ENCODE measurements around the gene BBX.

BBX gene

GRCh38 chr3:107846279-107846852 lies 323.6 kb downstream of the BBX start:
- DNase-seq (ENCODE audit: low spot score in 2 of 2) (peak; percentile 12 to 16), ATAC-seq (ENCODE audit: low read depth) (peak; percentile 32)
- no peaks in the 10 kb centered on the region for H3K9me3 Mint-ChIP-seq
- no peak overlapping the region for H3K27ac Mint-ChIP-seq
- H3K36me3 Mint-ChIP-seq = peaks cover 1% of the 10 kb centered on the region
- peaks cover 7% of the 10 kb centered on the region for H3K27me3 Mint-ChIP-seq
- H3K4me1 Mint-ChIP-seq = peaks cover 5% of the 10 kb centered on the region
- H3K4me3 Mint-ChIP-seq = no peak overlapping the region

GRCh38 chr3:107847791-107848190 lies 325.0 kb downstream of the BBX start:
- Mint-ChIP-seq H3K4me1 (peaks cover 5% of the 10 kb centered on the region), H3K9me3 (peaks cover 2% of the 10 kb centered on the region), H3K36me3 (peaks cover 4% of the 10 kb centered on the region), H3K4me3 (no peak overlapping the region), H3K27ac (no peak overlapping the region), H3K27me3 (peaks cover 6% of the 10 kb centered on the region)
- no peak for ATAC-seq (ENCODE audit: low read depth)
- DNase-seq (ENCODE audit: low spot score in 2 of 2) = no peak

GRCh38 chr3:107848351-107848915 lies 325.7 kb downstream of the BBX start:
- no peak overlapping the region for H3K27ac Mint-ChIP-seq
- ATAC-seq (ENCODE audit: low read depth) (no peak), DNase-seq (ENCODE audit: low spot score in 2 of 2) (no peak)
- peaks cover 6% of the 10 kb centered on the region for H3K27me3 Mint-ChIP-seq
- H3K4me1 Mint-ChIP-seq = peaks cover 5% of the 10 kb centered on the region
- peaks cover 2% of the 10 kb centered on the region for H3K9me3 Mint-ChIP-seq
- H3K36me3 Mint-ChIP-seq = peaks cover 5% of the 10 kb centered on the region
- no peak overlapping the region for H3K4me3 Mint-ChIP-seq

- peaks cover 8% of the 10 kb centered on the region for H3K27me3 Mint-ChIP-seq
- no peak for DNase-seq (ENCODE audit: low spot score in 2 of 2)
- peaks cover 5% of the 10 kb centered on the region for H3K4me1 Mint-ChIP-seq
- H3K4me3 Mint-ChIP-seq = no peak overlapping the region
- ATAC-seq (ENCODE audit: low read depth) = no peak
- peaks cover 5% of the 10 kb centered on the region for H3K36me3 Mint-ChIP-seq
- H3K9me3 Mint-ChIP-seq = peaks cover 2% of the 10 kb centered on the region
- no peak overlapping the region for H3K27ac Mint-ChIP-seq
These were observed 327.9 kb downstream of the BBX start for GRCh38 chr3:107850681-107851080.

- Mint-ChIP-seq H3K27ac (no peak overlapping the region), H3K4me3 (no peak overlapping the region), H3K9me3 (peaks cover 2% of the 10 kb centered on the region), H3K36me3 (peaks cover 5% of the 10 kb centered on the region), H3K4me1 (peaks cover 2% of the 10 kb centered on the region), H3K27me3 (peaks cover 8% of the 10 kb centered on the region)
- ATAC-seq (ENCODE audit: low read depth) (no peak), DNase-seq (ENCODE audit: low spot score in 2 of 2) (no peak)
These were observed 331.1 kb downstream of the BBX start for GRCh38 chr3:107853821-107854220.

- Mint-ChIP-seq H3K9me3 (peaks cover 2% of the 10 kb centered on the region), H3K36me3 (peaks cover 5% of the 10 kb centered on the region), H3K27ac (no peak overlapping the region), H3K4me1 (peaks cover 2% of the 10 kb centered on the region), H3K4me3 (no peak overlapping the region), H3K27me3 (peaks cover 5% of the 10 kb centered on the region)
- DNase-seq (ENCODE audit: low spot score in 2 of 2) = no peak
- ATAC-seq (ENCODE audit: low read depth) = no peak
These were observed 332.0 kb downstream of the BBX start for GRCh38 chr3:107854733-107855132.

- H3K4me3 Mint-ChIP-seq = no peak overlapping the region
- peaks cover 5% of the 10 kb centered on the region for H3K27me3 Mint-ChIP-seq
- peaks cover 2% of the 10 kb centered on the region for H3K9me3 Mint-ChIP-seq
- H3K36me3 Mint-ChIP-seq = peaks cover 5% of the 10 kb centered on the region
- ATAC-seq (ENCODE audit: low read depth) (peak; percentile 85), DNase-seq (ENCODE audit: low spot score in 2 of 2) (peak in 1 of 2 donors; percentile 7)
- peaks cover 2% of the 10 kb centered on the region for H3K4me1 Mint-ChIP-seq
- no peak overlapping the region for H3K27ac Mint-ChIP-seq
These were observed 332.9 kb downstream of the BBX start for GRCh38 chr3:107855710-107856109.

GRCh38 chr3:107857854-107858253 lies 335.1 kb downstream of the BBX start:
- ATAC-seq (ENCODE audit: low read depth) (no peak), DNase-seq (ENCODE audit: low spot score in 2 of 2) (no peak)
- H3K9me3 Mint-ChIP-seq = no peaks in the 10 kb centered on the region
- H3K36me3 Mint-ChIP-seq = no peaks in the 10 kb centered on the region
- H3K4me1 Mint-ChIP-seq = peaks cover 10% of the 10 kb centered on the region
- no peak overlapping the region for H3K27ac Mint-ChIP-seq
- peaks cover 2% of the 10 kb centered on the region for H3K27me3 Mint-ChIP-seq
- no peak overlapping the region for H3K4me3 Mint-ChIP-seq

GRCh38 chr3:107858876-107859275 lies 336.1 kb downstream of the BBX start:
- Mint-ChIP-seq H3K27me3 (peaks cover 2% of the 10 kb centered on the region), H3K27ac (no peak overlapping the region), H3K36me3 (no peaks in the 10 kb centered on the region), H3K9me3 (no peaks in the 10 kb centered on the region), H3K4me1 (peaks cover 10% of the 10 kb centered on the region), H3K4me3 (no peak overlapping the region)
- ATAC-seq (ENCODE audit: low read depth) = no peak
- DNase-seq (ENCODE audit: low spot score in 2 of 2) = no peak

All from memory B cell (primary cell).